ENCODE data around the gene RTL3.

RTL3 gene

DNA sequence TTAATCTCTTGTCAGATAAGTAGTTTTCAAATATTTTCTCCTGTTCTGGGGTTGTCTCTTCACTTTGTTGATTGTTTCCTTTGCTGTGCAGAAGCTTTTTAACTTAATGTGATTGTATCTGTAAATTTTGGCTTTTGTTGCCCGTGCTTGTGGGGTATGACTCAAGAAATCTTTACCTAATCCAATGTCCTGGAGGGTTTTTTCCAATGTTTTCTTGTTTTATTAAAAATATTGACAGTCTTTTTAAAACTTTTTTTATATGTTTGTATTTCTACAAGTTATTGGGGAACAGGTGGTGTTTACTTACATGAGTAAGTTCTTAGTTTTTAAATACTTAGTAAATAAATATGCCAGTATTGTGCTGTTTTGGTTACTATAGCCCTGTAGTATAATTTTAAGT lies 44.9 kb downstream of the RTL3 start:
- TF ChIP-seq MYC (IDR thresholded peaks at IDR 0.05; ENCODE audit: low read depth, low read length) (no peak), POLR2A (IDR thresholded peaks at IDR 0.05; ENCODE audit: extremely low read depth, insufficient read length) (no peak)
- TF ChIP-seq, protein P1, sequence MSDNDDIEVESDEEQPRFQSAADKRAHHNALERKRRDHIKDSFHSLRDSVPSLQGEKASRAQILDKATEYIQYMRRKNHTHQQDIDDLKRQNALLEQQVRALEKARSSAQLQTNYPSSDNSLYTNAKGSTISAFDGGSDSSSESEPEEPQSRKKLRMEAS (IDR thresholded peaks at IDR 0.05; ENCODE audit: low read depth, low read length) = no peak
- DNase-seq (ENCODE audit: low read depth) = no peak
- no peak overlapping the region for H3K4me3 ChIP-seq (ENCODE audit: low read depth, low read length)

Data from NB4 (cell line).